ENCODE results near the gene GRWD1.

Gene GRWD1

GRCh38 chr19:48443731-48444128 lies 2.1 kb upstream of the GRWD1 start:
- H3K27ac Mint-ChIP-seq, result no peak overlapping the region
- H3K36me3 Mint-ChIP-seq (ENCODE audit: low read depth), result peaks cover 18% of the 10 kb centered on the region
- H3K4me1 Mint-ChIP-seq, result peaks cover 15% of the 10 kb centered on the region
- no peaks in the 10 kb centered on the region for H3K27me3 Mint-ChIP-seq (ENCODE audit: low read depth)
- no peak overlapping the region for H3K4me3 Mint-ChIP-seq
- no peak for TF ChIP-seq CTCF (IDR thresholded peaks at IDR 0.05; ENCODE audit: unreplicated experiment in 3 of 3)
- H3K9me3 Mint-ChIP-seq, result no peaks in the 10 kb centered on the region

GRCh38 chr19:48444129-48444935 lies 1.5 kb upstream of the GRWD1 start:
- Mint-ChIP-seq H3K36me3 (ENCODE audit: low read depth) (peaks cover 24% of the 10 kb centered on the region), H3K4me1 (peaks cover 15% of the 10 kb centered on the region), H3K27ac (peak overlapping the region; percentile 92 to 95 (median 95)), H3K27me3 (ENCODE audit: low read depth) (no peaks in the 10 kb centered on the region), H3K4me3 (peak overlapping the region; percentile 85 to 94 (median 90)), H3K9me3 (no peaks in the 10 kb centered on the region)
- no peak for TF ChIP-seq CTCF (IDR thresholded peaks at IDR 0.05; ENCODE audit: unreplicated experiment in 3 of 3)

GRCh38 chr19:48444936-48445200 lies 915 bp upstream of the GRWD1 start:
- H3K27me3 Mint-ChIP-seq (ENCODE audit: low read depth), result no peaks in the 10 kb centered on the region
- no peak for TF ChIP-seq CTCF (IDR thresholded peaks at IDR 0.05; ENCODE audit: unreplicated experiment in 3 of 3)
- no peaks in the 10 kb centered on the region for H3K9me3 Mint-ChIP-seq
- peaks cover 28% of the 10 kb centered on the region for H3K36me3 Mint-ChIP-seq (ENCODE audit: low read depth)
- H3K4me3 Mint-ChIP-seq, result peak overlapping the region; percentile 85 to 94 (median 90)
- peak overlapping the region; percentile 92 to 95 (median 95) for H3K27ac Mint-ChIP-seq
- peaks cover 15% of the 10 kb centered on the region for H3K4me1 Mint-ChIP-seq

GRCh38 chr19:48445256-48445605 lies 552 bp upstream of the GRWD1 start:
- peak; percentile 70 to 80 (median 75) for TF ChIP-seq CTCF (IDR thresholded peaks at IDR 0.05; ENCODE audit: unreplicated experiment in 3 of 3)
- peaks cover 28% of the 10 kb centered on the region for H3K36me3 Mint-ChIP-seq (ENCODE audit: low read depth)
- peaks cover 15% of the 10 kb centered on the region for H3K4me1 Mint-ChIP-seq
- H3K27me3 Mint-ChIP-seq (ENCODE audit: low read depth), result no peaks in the 10 kb centered on the region
- no peaks in the 10 kb centered on the region for H3K9me3 Mint-ChIP-seq
- peak overlapping the region; percentile 85 to 94 (median 90) for H3K4me3 Mint-ChIP-seq
- H3K27ac Mint-ChIP-seq, result peak overlapping the region; percentile 92 to 95 (median 95)

GRCh38 chr19:48446579-48446978 lies 796 bp downstream of the GRWD1 start:
- peaks cover 33% of the 10 kb centered on the region for H3K36me3 Mint-ChIP-seq (ENCODE audit: low read depth)
- H3K4me1 Mint-ChIP-seq, result peaks cover 15% of the 10 kb centered on the region
- H3K4me3 Mint-ChIP-seq, result peak overlapping the region; percentile 85 to 94 (median 90)
- H3K9me3 Mint-ChIP-seq, result no peaks in the 10 kb centered on the region
- H3K27ac Mint-ChIP-seq, result peak overlapping the region in 2 of 3 experiments; percentile 95
- no peak for TF ChIP-seq CTCF (IDR thresholded peaks at IDR 0.05; ENCODE audit: unreplicated experiment in 3 of 3)
- no peaks in the 10 kb centered on the region for H3K27me3 Mint-ChIP-seq (ENCODE audit: low read depth)

GRCh38 chr19:48448563-48448962 lies 2.8 kb downstream of the GRWD1 start:
- Mint-ChIP-seq H3K27me3 (ENCODE audit: low read depth) (no peaks in the 10 kb centered on the region), H3K4me1 (peaks cover 15% of the 10 kb centered on the region), H3K36me3 (ENCODE audit: low read depth) (peaks cover 36% of the 10 kb centered on the region), H3K27ac (no peak overlapping the region), H3K4me3 (peak overlapping the region in 2 of 3 experiments; percentile 85 to 90), H3K9me3 (no peaks in the 10 kb centered on the region)
- no peak for TF ChIP-seq CTCF (IDR thresholded peaks at IDR 0.05; ENCODE audit: unreplicated experiment in 3 of 3)
